HL-60 (cell line): ENCODE measurements around the gene PSMG1.

Experiments used
- DNase-seq, 2 experiments: peaks; one replicate each; pipeline ENCODE4 v3.0.0-alpha.2; 2010 to 2020; ENCODE audit warnings: low read depth in 1 of 2, low spot score in 1 of 2
- H3K27ac ChIP-seq: fragments of 250-450 bp; sonication (Bioruptor Pico); replicated peaks from 2 replicates; pipeline ENCODE4 v1.5.1; 2020; ENCODE audit warnings: mild to moderate bottlenecking, moderate library complexity
- H3K27me3 ChIP-seq: fragments of 250-450 bp; sonication (Bioruptor Pico); 2 replicates; pipeline ENCODE4 v1.5.1; 2021; ENCODE audit warnings: mild to moderate bottlenecking, moderate library complexity; ENCODE audit not compliant: insufficient read depth, poor library complexity, severe bottlenecking
- H3K4me3 ChIP-seq: replicated peaks from 2 replicates; pipeline ENCODE4 v1.5.1; 2011; ENCODE audit warnings: mild to moderate bottlenecking, control low read depth, low read length; ENCODE audit not compliant: insufficient read depth
- CTCF ChIP-seq: IDR thresholded peaks from one replicate; pipeline ENCODE4 v1.5.1; 2011; ENCODE audit warnings: low read length, control low read depth, inconsistent platforms; ENCODE audit not compliant: insufficient read depth
- GABPA ChIP-seq: IDR thresholded peaks from 2 replicates; pipeline ENCODE4 v1.6.1; 2012; ENCODE audit warnings: low read depth
- POLR2AphosphoS5 ChIP-seq: IDR thresholded peaks from 2 replicates; pipeline ENCODE4 v1.6.1; 2012; ENCODE audit warnings: low read depth
- REST ChIP-seq: IDR thresholded peaks from 2 replicates; pipeline ENCODE4 v1.6.1; 2012; ENCODE audit warnings: low read depth; ENCODE audit not compliant: insufficient replicate concordance
- SPI1 ChIP-seq: IDR thresholded peaks from 2 replicates; pipeline ENCODE4 v1.6.1; 2012; ENCODE audit warnings: low read depth, mild to moderate bottlenecking, borderline replicate concordance

The PSMG1 gene

GRCh38 chr21:39196838-39197237 is 13.6 kb upstream of the PSMG1 start:
- Histone ChIP-seq H3K4me3 (no peak overlapping the region), H3K27me3 (no peaks in the 10 kb centered on the region), H3K27ac (no peak overlapping the region)
- DNase-seq: no peak
- TF ChIP-seq POLR2AphosphoS5 (no peak), GABPA (no peak), REST (no peak), SPI1 (no peak), CTCF (no peak)

GRCh38 chr21:39196310-39196709 is 13.1 kb upstream of the PSMG1 start:
- no peak for DNase-seq
- H3K4me3 ChIP-seq: no peak overlapping the region
- no peak for TF ChIP-seq REST
- no peak for TF ChIP-seq GABPA
- no peak for TF ChIP-seq CTCF
- no peak for TF ChIP-seq POLR2AphosphoS5
- no peak for TF ChIP-seq SPI1
- H3K27me3 ChIP-seq: no peaks in the 10 kb centered on the region
- H3K27ac ChIP-seq: no peak overlapping the region

GRCh38 chr21:39193380-39193779 is 10.1 kb upstream of the PSMG1 start:
- Histone ChIP-seq H3K27me3 (no peaks in the 10 kb centered on the region), H3K4me3 (no peak overlapping the region), H3K27ac (no peak overlapping the region)
- no peak for DNase-seq
- TF ChIP-seq GABPA (no peak), REST (no peak), POLR2AphosphoS5 (no peak)
